ENCODE data around the gene FAM184B.

Gene FAM184B

GRCh38 chr4:17771284-17771908, 10.0 kb downstream of the FAM184B start:
- no peak for DNase-seq

- no peak for DNase-seq
Measured at GRCh38 chr4:17770845-17771244, 10.6 kb downstream of the FAM184B start.

- DNase-seq = no peak
Measured at GRCh38 chr4:17769406-17770174, 11.8 kb downstream of the FAM184B start.

DNA sequence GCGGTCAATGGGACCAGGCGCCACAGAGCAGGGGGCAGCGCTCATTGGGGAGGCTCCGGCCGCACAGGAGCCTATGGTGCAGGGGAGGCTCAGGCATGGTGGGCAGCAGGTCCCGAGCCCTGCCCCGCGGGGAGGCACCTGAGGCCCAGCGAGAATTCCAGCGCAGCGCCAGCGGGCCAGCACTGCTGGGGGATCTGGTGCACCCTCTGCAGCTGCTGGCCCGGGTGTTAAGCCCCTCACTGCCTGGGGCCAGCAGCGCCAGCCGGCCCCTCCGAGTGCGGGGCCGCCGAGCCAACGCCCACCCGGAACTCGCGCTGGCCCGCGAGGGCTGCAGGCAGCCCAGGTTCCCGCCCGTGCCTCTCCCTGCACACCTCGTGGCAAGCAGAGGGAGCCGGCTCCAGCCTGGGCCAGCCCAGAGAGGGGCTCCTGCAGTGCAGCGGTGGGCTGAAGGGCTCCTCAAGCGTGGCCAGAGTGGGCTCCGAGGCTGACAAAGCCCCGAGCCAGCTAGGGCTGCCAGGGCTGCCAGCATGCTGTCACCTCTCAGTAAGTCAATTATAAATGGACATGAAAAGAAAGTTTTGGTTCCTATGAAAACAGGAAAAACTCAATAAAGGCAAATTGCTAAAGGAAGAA, 14.5 kb downstream of the FAM184B start:
- no peak for DNase-seq

- DNase-seq = no peak
Measured at GRCh38 chr4:17765514-17766286, 15.7 kb downstream of the FAM184B start.

DNA sequence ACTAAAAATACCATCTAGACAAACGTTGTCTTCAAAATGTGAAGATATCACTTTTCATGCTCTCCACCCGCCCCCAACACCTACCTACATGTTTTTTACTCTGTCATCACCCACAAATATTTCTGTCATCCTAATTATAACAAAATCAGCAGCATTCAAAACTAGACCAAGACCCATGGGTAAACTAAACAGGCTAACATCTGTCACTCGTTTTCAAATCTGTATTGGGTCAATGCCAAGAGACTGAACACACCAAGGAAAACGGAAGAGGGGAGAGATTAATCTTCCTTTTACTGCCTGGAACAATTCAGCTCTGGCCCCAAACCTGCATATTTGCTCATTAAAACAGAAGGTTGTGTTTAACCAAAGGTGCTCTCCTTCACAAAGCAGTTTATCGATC, 17.5 kb downstream of the FAM184B start:
- no peak for DNase-seq

- no peak for DNase-seq
Measured at GRCh38 chr4:17763416-17763815, 18.0 kb downstream of the FAM184B start.

GRCh38 chr4:17762726-17763125, 18.7 kb downstream of the FAM184B start:
- no peak for DNase-seq

DNA sequence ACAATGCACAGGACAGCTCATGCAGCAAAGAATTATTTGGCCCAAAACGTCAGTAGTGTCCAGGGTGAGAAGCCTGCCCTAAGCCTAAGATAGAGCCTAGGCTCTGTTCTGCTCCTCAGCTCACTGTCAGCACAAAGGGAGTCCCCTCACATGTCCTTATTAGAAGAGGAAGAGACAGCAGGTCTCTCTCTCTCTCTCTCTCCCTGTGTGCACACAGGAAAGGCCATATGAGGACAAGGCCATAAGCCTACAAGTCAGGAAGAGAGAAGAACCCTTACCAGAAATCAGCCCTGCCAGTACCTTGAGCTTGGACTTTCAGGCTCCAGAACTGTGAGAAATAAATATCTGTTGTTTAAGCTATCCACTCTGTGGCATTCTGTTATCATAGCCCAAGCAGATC, 20.4 kb downstream of the FAM184B start:
- no peak for DNase-seq

DNA sequence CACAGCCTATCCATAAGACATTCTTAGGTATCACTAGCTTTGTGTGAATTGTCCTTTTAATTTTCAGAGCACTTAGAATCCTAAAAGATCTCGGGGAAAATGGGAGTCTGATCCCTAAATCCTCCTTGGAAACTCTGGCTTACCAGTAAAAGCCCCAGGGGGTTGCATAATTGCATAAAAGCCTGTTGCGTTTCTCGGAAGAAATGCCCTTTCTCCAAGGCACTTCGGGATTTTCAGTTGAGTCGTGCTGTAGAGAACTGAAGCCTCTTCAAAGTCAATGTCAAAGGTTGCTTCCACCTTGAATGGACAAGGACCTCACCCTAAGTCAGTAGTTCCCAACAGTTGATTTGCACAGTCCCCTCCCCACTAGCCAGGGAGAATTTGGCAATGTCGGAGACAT, 20.8 kb downstream of the FAM184B start:
- no peak for DNase-seq

- DNase-seq = no peak
Measured at GRCh38 chr4:17758485-17758884, 22.9 kb downstream of the FAM184B start.

- DNase-seq = no peak
Measured at GRCh38 chr4:17757621-17758020, 23.8 kb downstream of the FAM184B start.

DNA sequence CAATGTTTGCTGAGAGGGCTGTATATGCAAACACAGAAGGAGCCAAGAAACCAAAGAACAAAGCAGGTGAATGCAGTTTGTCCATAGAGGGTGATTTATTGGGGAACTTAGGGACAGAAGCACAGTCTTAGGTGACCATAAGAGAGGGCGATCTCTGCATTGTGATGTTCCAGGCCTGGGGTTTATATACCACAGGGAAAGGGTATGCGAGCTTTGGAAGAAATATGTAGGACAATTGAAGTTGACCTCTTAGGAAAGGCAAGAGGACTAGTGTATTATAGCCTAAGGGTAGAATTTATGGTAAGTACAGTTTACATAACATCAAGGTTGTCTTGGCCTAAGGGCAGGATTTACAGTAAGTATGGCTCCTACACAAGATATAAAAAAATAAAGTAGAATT, 27.8 kb downstream of the FAM184B start:
- no peak for DNase-seq

GRCh38 chr4:17740702-17741101, 40.7 kb downstream of the FAM184B start:
- DNase-seq = no peak

GRCh38 chr4:17736484-17736883, 44.9 kb downstream of the FAM184B start:
- DNase-seq = no peak

DNA sequence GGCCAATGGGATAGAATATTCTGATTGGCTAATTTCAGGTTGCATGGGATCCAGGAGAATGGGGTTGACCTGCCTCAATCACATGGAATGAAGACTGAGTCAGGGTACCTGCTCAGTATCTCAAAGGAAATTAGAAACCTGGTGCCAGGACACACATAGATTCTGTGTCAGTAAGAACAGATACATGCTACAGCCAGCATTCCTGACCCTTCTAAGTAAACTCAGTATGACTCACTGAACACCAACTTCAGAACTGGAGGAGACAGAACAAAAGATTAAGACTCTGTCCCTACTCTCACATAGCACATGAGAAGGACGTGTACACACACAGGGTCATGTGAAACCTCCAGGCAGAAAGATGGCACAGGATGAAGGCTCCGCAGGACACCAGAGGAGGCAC, 54.5 kb downstream of the FAM184B start:
- DNase-seq = no peak

GRCh38 chr4:17723648-17724047, 57.8 kb downstream of the FAM184B start:
- DNase-seq = no peak

DNA sequence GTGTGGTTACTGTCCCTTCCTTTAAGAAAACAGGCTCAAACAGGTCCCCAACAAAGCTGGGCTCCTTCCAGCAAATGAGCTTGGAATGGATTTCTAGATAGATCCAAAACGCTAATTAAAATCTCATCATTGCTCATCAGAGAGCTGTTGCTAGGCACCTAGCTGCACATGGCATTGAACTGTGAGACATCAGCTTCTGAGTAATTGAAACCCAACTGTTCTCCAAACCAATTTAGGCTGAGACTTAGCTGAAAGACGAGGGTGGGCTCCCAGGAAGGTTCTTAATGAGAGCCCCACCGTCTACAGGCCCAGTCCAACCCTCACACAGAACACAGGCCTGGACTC, 59.1 kb downstream of the FAM184B start:
- no peak for DNase-seq

- no peak for DNase-seq
Measured at GRCh38 chr4:17721496-17722355, 59.7 kb downstream of the FAM184B start.

GRCh38 chr4:17719106-17719505, 62.3 kb downstream of the FAM184B start:
- DNase-seq = no peak

GRCh38 chr4:17718471-17718870, 63.0 kb downstream of the FAM184B start:
- no peak for DNase-seq

DNA sequence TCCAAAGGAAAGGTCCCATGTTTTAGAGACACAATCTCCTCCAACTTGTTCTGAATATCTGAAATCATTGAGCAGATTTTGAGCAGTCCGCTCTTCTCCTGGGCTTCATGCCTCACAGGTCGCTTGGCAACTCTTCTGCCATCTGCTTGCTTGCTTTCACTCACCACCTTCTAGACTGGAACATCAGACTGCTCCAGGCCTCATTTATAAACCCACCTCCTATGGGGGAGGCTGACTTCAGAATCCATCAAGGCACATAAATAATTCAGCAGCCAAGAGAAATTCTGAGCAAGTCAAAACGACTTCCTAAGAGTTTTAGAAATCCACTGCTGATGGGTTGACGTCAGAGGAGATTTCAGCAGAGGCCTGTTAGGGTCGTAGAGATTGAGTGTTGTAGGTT, 64.1 kb downstream of the FAM184B start:
- DNase-seq = no peak

GRCh38 chr4:17715511-17715910, 65.9 kb downstream of the FAM184B start:
- no peak for DNase-seq
